Smooth muscle cell (in vitro differentiated cells): ENCODE measurements around the gene CFL1. TPM values are rescaled to one million over a fixed set of nuclear protein-coding genes. Genes with fewer than 3 reads are reported as not detected.

Experiments
- DNase-seq: peaks from one replicate; lab custom pipeline; 2025; ENCODE audit not compliant: unreplicated experiment; lab: John Stamatoyannopoulos, UW
- H2AFZ ChIP-seq: fragments of 200-600 bp; sonication (generic); 2 replicates; pipeline ENCODE4 v1.6.0; 2016; ENCODE audit warnings: antibody characterized with exemption, low read depth, mild to moderate bottlenecking
- H3F3A ChIP-seq: fragments of 200-600 bp; sonication (generic); 2 replicates; pipeline ENCODE4 v1.6.0; 2017; ENCODE audit warnings: antibody characterized with exemption, low read depth
- H3K27ac ChIP-seq: fragments of 200-600 bp; sonication (generic); 2 replicates; pipeline ENCODE4 v1.5.1; 2016; ENCODE audit warnings: low read depth, mild to moderate bottlenecking
- H3K27me3 ChIP-seq: fragments of 200-600 bp; sonication (generic); 2 replicates; pipeline ENCODE4 v1.6.1; 2016; ENCODE audit warnings: low read depth, mild to moderate bottlenecking
- H3K36me3 ChIP-seq: fragments of 200-600 bp; sonication (generic); 2 replicates; pipeline ENCODE4 v1.5.1; 2016; ENCODE audit warnings: low read depth
- H3K4me1 ChIP-seq: fragments of 200-600 bp; sonication (generic); 2 replicates; pipeline ENCODE4 v1.5.1; 2016; ENCODE audit warnings: low read depth
- H3K4me2 ChIP-seq: fragments of 200-600 bp; sonication (generic); 2 replicates; pipeline ENCODE4 v1.6.0; 2016; ENCODE audit warnings: mild to moderate bottlenecking
- H3K4me3 ChIP-seq: fragments of 200-600 bp; sonication (generic); 2 replicates; pipeline ENCODE4 v1.5.1; 2016; ENCODE audit warnings: mild to moderate bottlenecking
- H3K79me2 ChIP-seq: fragments of 200-600 bp; sonication (generic); 2 replicates; pipeline ENCODE4 v1.6.0; 2016; ENCODE audit warnings: low read depth, mild to moderate bottlenecking
- H3K9ac ChIP-seq: fragments of 200-600 bp; sonication (generic); 2 replicates; pipeline ENCODE4 v1.6.0; 2016; ENCODE audit warnings: low read depth
- H3K9me3 ChIP-seq: fragments of 200-600 bp; sonication (generic); replicated peaks from 2 replicates; pipeline ENCODE4 v1.5.1; 2016; ENCODE audit warnings: low read depth
- H4K20me1 ChIP-seq: fragments of 200-600 bp; sonication (generic); 2 replicates; pipeline ENCODE4 v1.6.0; 2016; ENCODE audit warnings: low read depth
- CTCF ChIP-seq: fragments of 200-600 bp; sonication (generic); IDR thresholded peaks from 2 replicates; pipeline ENCODE4 v1.5.1; 2017; ENCODE audit warnings: borderline replicate concordance, mild to moderate bottlenecking, antibody characterized with exemption; ENCODE audit not compliant: insufficient read depth, poor library complexity, severe bottlenecking
- WGBS: methylation state at CpG from one replicate; pipeline ENCODE4 v1.1.7; 2016; ENCODE audit warnings: low lambda C conversion rate; 5-methylcytosine and 5-hydroxymethylcytosine counted together
- polyA plus RNA-seq: library from polyadenylated mRNA; unstranded; fragments of >200 nt; fragmentation: Nextera tagmentation; extraction: Ambion mirVana; gene quantifications from 2 replicates; pipeline ENCODE4 v1.2.1, GENCODE V29; 2016
- total RNA-seq: library from RNA; depleted of rRNA; stranded (reverse); fragments of >200 nt; gene quantifications from 2 replicates; pipeline ENCODE4 v1.2.3, GENCODE V29; 2014

CFL1 gene
- total and polyA plus RNA-seq, 2 experiments from 2014 or later: 1,255 to 3,052 TPM

DNA sequence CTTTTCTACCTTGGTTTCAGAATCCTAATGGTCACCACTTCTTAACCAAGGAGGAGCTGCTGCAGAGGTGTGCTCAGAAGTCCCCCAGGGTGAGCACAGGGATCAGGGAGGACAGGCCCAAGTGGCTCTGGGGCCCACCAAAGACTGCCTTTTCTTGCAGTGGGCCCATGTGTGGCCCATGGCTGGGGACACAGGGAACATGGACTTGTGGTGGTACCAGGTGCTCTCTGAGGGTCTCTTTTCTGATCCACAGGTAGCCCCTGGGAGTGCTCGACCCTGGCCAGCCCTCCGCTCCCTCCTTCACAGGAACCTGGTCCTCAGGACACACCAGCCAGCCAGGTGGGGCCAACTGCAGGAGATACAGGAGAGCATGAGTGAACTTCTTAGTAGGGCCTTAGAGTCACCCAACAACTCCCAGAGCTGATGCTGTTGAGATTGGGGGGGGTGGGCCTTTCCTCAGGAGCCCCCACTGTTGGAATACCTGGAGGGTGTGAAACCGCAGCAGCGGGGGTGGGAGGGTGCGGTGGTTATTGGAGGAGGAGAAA is 4.3 kb upstream of the CFL1 start:
- Histone ChIP-seq H2AFZ (no peak overlapping the region), H3K9ac (no peak overlapping the region), H3K4me1 (peaks cover 8% of the 10 kb centered on the region)

GRCh38 chr11:65861533-65862183 is 3.7 kb upstream of the CFL1 start:
- 91% methylated on average over 13 of the region's 13 CpGs for WGBS
- Histone ChIP-seq H3K27ac (peak overlapping the region; percentile 83), H3K79me2 (peaks cover 38% of the 10 kb centered on the region), H3K36me3 (no peaks in the 10 kb centered on the region), H3K9me3 (no peaks in the 10 kb centered on the region), H3F3A (peaks cover 46% of the 10 kb centered on the region), H4K20me1 (peaks cover 42% of the 10 kb centered on the region), H3K4me1 (peaks cover 8% of the 10 kb centered on the region), H3K4me2 (peak overlapping the region; percentile 88), H3K27me3 (no peaks in the 10 kb centered on the region), H2AFZ (no peak overlapping the region), H3K9ac (peak overlapping the region; percentile 73), H3K4me3 (peak overlapping the region; percentile 96)
- no peak for DNase-seq
- no peak for TF ChIP-seq CTCF

More for the DNA sequence above, 4.3 kb upstream of the CFL1 start:
- Histone ChIP-seq H3K4me3 (no peak overlapping the region), H3K36me3 (no peaks in the 10 kb centered on the region), H3K4me2 (peak overlapping the region; percentile 88), H3K79me2 (peaks cover 32% of the 10 kb centered on the region), H3K9me3 (no peaks in the 10 kb centered on the region), H3K27ac (no peak overlapping the region), H4K20me1 (peaks cover 42% of the 10 kb centered on the region), H3F3A (peaks cover 46% of the 10 kb centered on the region), H3K27me3 (no peaks in the 10 kb centered on the region)
- no peak for DNase-seq
- no peak for TF ChIP-seq CTCF
- 79% methylated on average over 5 of the region's 5 CpGs for WGBS

- H3K9ac ChIP-seq: peak overlapping the region; percentile 73
- no peaks in the 10 kb centered on the region for H3K9me3 ChIP-seq
- H3K79me2 ChIP-seq: peaks cover 44% of the 10 kb centered on the region
- H3K4me2 ChIP-seq: peak overlapping the region; percentile 88
- peak overlapping the region; percentile 96 for H3K4me3 ChIP-seq
- H2AFZ ChIP-seq: no peak overlapping the region
- H3K36me3 ChIP-seq: no peaks in the 10 kb centered on the region
- H3K27me3 ChIP-seq: no peaks in the 10 kb centered on the region
- peaks cover 11% of the 10 kb centered on the region for H3K4me1 ChIP-seq
- WGBS: 7% methylated on average over 13 of the region's 14 CpGs
- DNase-seq: no peak
- H3F3A ChIP-seq: peaks cover 40% of the 10 kb centered on the region
- peaks cover 42% of the 10 kb centered on the region for H4K20me1 ChIP-seq
- TF ChIP-seq CTCF: no peak
- peak overlapping the region; percentile 83 for H3K27ac ChIP-seq
Measured at GRCh38 chr11:65861165-65861505, 3.2 kb upstream of the CFL1 start.
